T-helper 2 cell (primary cell): ENCODE data around the gene C16orf96.

Source experiments
- DNase-seq, 5 experiments: peaks; one replicate each; pipeline versions ENCODE4 v3.0.0 to v3.0.0-alpha.2; 2012 to 2022

C16orf96 gene

DNA sequence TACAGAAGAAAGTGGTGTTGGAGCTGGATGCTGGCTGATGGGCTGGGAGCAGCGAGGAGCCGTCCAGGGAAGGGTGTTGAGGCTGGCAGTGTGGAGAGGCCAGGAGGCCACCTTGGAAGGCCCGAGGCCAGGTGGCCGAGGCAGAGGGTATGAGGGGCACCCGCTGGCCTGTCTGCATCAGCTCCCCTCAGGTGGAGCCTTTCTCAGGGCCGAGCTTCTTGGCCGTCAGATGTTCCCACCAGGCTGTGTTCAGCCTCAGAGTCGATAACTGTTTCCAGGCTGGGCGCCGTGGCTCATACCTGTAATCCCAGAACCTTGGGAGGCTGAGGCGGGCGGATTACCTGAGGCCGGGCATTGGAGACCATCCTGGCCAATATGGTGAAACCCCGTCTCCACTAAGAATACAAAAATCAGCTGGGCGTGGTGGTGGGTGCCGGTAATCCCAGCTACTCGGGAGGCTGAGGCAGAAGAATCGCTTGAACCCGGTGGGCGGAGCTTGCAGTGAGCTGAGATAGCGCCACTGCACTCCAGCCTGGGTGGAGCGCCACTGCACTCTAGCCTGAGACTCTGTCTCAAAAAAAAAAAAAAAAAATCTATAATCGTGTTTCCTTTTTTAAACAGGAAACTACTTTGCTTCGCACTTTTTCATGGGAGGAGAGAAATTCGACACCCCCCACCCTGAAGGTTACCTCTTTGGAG lies 93.8 kb downstream of the C16orf96 start:
- DNase-seq, result peak in 1 of 5 experiments; percentile 34
